Skeletal muscle cell (primary cell): ENCODE results near the gene WWOX.

Source experiments
- DNase-seq: peaks from one replicate; pipeline ENCODE4 v3.0.0-alpha.2; 2010; ENCODE audit warnings: low read depth
- H3K4me3 ChIP-seq: 2 replicates; pipeline ENCODE4 v1.5.1; 2011; ENCODE audit warnings: low read depth, mild to moderate bottlenecking, control low read depth, low read length, moderate library complexity

Gene WWOX

DNA sequence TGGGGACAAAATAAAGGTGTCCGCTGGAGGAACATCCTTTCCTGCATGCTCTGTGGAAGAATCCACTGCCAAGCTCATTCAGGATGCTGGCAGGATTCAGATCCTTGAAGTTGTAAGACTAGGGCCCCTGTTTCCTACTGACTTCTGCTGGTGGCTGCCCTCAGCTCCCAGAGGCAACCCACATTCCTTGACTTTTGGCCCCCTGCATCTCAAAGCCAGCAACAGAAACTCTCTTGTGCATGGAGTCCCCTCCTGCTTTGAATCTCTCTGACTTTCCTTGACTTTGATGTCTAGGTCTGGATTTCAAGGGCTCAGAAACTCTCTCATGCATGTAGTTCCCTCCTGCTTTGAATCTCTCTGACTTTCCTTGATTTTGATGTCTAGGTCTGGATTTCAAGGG, 461.5 kb downstream of the WWOX start:
- no peak for DNase-seq
- no peak overlapping the region for H3K4me3 ChIP-seq

- DNase-seq, result no peak
- no peak overlapping the region for H3K4me3 ChIP-seq
Measured at GRCh38 chr16:78562111-78562510, 462.7 kb downstream of the WWOX start.

GRCh38 chr16:78562650-78563049, 463.2 kb downstream of the WWOX start:
- H3K4me3 ChIP-seq, result no peak overlapping the region
- DNase-seq, result no peak

DNA sequence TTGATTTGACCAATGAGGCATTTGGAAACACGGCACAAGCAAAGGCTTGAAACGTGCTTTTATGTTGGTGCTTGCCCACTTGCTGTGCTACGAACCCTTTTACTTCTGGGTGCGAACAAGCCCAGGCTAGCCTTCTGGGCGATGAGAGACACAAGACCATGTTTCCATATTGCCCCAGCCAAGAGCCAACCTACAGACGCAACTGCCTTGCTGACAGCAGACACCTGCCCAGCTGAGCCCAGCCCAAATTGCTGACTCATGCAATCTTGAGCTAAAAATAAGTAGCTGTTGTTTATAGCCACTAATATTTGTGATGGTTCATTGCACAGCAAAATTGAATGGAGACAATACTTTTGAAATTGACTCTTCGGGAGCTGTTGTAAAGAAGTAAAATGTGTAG, 464.5 kb downstream of the WWOX start:
- no peak overlapping the region for H3K4me3 ChIP-seq
- no peak for DNase-seq

- DNase-seq, result no peak
- no peak overlapping the region for H3K4me3 ChIP-seq
Measured at GRCh38 chr16:78566397-78567073, 467.1 kb downstream of the WWOX start.

GRCh38 chr16:78570399-78571141, 471.1 kb downstream of the WWOX start:
- DNase-seq, result no peak
- H3K4me3 ChIP-seq, result no peak overlapping the region

DNA sequence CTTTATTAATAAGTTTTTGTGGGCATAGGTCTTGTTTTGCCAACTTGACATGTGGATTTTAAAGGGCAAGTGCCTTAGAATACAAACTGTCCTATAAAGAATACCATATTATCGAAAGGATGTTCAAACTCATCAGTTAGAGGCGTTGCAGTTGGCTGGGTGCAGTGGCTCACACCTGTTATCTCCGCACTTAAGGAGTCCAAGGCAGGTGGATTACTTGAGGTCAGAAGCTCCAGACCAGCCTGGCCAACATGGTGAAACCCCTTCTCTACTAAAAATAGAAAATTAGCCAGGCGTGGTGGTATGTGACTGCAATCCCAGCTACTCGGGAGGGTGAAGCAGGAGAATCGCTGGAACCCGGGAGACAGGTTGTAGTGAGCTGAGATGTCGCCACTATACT, 472.0 kb downstream of the WWOX start:
- no peak overlapping the region for H3K4me3 ChIP-seq
- DNase-seq, result no peak

DNA sequence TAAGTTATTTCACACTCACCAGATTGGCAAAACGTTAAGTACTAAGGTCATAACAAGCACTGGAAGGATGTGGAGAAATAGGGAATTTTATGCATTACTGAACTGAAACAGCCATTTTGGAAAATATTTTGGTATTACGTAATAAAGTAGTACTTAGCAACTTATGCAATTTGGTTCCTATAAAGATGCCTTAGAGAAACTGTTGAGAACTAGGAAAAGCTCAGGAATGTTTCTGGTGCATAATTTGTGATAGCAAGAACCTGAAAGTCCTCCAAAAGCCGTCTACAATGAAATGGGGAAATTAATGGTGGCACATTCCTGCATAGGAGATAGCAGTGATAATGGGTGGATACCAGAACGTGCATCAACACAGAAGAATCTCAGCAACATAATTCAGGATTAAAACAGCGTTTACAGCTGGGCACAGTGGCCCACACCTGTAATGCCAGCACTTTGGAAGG, 472.5 kb downstream of the WWOX start:
- no peak overlapping the region for H3K4me3 ChIP-seq
- DNase-seq, result no peak

DNA sequence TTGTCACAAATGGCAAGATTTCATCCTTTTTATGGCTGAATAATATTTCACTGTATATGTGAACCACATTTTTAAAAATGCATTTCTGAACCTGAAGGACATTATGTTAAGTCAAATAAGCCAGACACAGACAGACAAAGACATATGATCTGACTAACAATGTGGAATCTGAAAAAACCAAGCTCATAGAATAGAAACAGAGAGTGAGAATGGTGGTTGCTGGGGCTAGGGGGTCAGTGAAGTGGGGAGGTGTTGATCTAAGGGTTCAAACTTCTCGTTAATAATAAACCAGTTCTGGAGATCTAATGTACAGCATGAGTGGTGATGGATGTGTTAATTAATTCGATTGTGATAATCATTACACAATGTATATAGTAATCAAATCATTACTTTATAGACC, 475.1 kb downstream of the WWOX start:
- DNase-seq, result no peak
- no peak overlapping the region for H3K4me3 ChIP-seq

DNA sequence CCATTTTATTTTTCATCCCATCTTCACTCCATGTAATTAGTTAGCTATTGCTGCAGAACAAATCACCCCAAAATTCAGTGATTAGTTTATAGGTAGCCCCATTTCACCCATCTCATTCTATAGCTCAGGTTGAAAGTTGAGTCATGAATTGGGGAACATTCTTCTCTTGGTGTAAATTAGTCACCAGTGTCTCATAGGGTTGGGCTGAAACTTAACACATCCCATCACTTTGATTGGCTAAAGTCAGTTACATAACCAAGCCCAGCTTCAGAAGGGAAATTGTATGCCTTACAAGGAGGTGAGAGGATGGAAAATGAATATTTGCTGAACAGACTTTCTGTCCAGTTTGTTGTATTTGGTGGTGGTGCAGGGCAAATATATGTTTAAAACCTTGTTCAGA, 477.5 kb downstream of the WWOX start:
- DNase-seq, result no peak

GRCh38 chr16:78577630-78578029, 478.2 kb downstream of the WWOX start:
- H3K4me3 ChIP-seq, result no peak overlapping the region
- no peak for DNase-seq

More for the DNA sequence above, 477.5 kb downstream of the WWOX start:
- no peak overlapping the region for H3K4me3 ChIP-seq

- DNase-seq, result no peak
- no peak overlapping the region for H3K4me3 ChIP-seq
Measured at GRCh38 chr16:78579020-78579419, 479.6 kb downstream of the WWOX start.

GRCh38 chr16:78583441-78583840, 484.0 kb downstream of the WWOX start:
- H3K4me3 ChIP-seq, result no peak overlapping the region
- no peak for DNase-seq

DNA sequence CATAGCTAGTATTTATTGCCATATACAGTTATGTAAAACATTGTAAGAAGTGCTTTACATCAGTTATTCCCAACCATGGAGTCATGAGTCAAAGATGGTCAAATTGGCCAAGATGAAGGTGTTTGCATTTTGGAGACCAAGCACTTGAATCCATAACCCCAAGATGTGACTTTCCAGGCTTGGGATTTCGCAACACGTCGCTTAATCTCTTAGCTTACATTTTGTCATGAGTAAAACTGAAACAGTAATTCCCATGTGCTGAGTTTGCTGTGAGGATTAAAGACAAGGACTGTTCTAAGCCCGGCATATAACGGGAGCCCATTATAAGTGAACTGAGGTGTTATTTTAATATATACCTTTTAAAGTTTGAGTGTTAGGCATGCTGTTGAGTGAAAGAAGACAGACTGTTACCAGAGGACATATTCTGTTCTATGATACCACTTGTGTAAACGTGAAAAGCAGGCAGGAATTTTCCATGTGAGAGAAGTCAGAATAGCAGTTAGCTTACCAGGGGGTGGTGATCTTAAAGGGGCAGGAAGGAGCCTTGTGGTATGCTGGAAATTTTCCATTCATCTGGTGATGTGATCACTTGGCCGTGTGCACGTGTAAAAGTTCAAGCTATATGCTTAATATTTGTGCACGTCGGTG, 484.9 kb downstream of the WWOX start:
- no peak for DNase-seq
- no peak overlapping the region for H3K4me3 ChIP-seq

GRCh38 chr16:78584991-78585390, 485.5 kb downstream of the WWOX start:
- DNase-seq, result no peak
- H3K4me3 ChIP-seq, result no peak overlapping the region

DNA sequence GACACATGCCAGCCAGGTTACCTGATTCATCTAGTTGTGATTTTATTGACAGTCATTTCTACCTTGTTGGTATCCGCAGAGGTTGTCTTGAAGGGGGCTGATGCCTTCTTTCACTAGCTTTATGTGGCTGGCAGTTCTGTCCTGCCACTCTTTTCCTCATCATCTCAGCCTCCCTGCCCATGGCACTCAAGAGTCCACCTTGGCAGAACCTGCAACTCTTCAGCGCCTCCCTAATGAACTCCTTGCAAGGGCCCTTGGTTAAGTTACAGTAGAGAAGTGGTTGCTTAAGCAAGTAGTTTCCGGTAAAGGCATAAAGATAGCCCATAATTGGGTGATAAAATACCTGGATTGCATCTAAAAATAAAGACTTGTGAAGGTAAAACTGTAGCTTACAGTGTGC, 489.9 kb downstream of the WWOX start:
- no peak for DNase-seq
- no peak overlapping the region for H3K4me3 ChIP-seq

- DNase-seq, result no peak
- no peak overlapping the region for H3K4me3 ChIP-seq
Measured at GRCh38 chr16:78591682-78592103, 492.2 kb downstream of the WWOX start.

GRCh38 chr16:78592111-78592510, 492.7 kb downstream of the WWOX start:
- no peak for DNase-seq
- H3K4me3 ChIP-seq, result no peak overlapping the region

DNA sequence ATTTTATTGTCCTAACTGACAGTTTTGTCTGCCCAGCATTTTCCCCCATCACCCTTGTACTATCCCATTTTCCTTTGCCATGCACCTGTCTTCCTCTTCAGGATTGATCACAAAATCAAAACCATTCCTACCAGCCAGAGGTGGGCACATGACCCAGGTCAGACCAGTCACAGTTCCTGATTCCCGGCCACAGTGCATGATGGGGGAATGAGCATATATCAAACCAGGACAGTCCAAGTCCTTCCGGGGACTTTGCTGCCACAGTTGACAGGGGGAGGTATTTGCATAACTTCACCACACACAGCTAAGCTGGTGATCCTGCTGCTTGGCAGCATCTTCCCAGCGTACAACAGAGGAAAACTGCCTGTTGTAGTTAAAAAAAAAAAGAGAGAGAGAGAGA, 493.9 kb downstream of the WWOX start:
- DNase-seq, result no peak
- H3K4me3 ChIP-seq, result no peak overlapping the region

- no peak overlapping the region for H3K4me3 ChIP-seq
- DNase-seq, result no peak
Measured at GRCh38 chr16:78594191-78594590, 494.7 kb downstream of the WWOX start.
